Stimulated activated memory B cell treated with anti-CD40 and anti-IgM and Interleukin-4, amounts not matched to agents 10 μg/mL and 1 μg/mL and 100 μg/mL, for 72 hours (primary cell): Measurements from ENCODE around the gene RNF213.
"Not testable (repeated sequence)": the region's sequence is repeated elsewhere in the genome, so short reads cannot be mapped to it uniquely, and the experiment has no call there.

Experiments used
- ATAC-seq: fragments of 150-1000 bp; cut with Tn5 transposase; 2 replicates; pipeline ENCODE4 v1.10.0; 2021
- H3K27ac Mint-ChIP-seq: one replicate; pipeline ENCODE4 v1.8.0; 2022; ENCODE audit warnings: mild to moderate bottlenecking, mixed read lengths
- H3K27me3 Mint-ChIP-seq: one replicate; pipeline ENCODE4 v1.8.0; 2022; ENCODE audit warnings: mixed read lengths
- H3K36me3 Mint-ChIP-seq: one replicate; pipeline ENCODE4 v1.8.0; 2022; ENCODE audit warnings: mixed read lengths
- H3K4me1 Mint-ChIP-seq: one replicate; pipeline ENCODE4 v1.8.0; 2022; ENCODE audit warnings: mixed read lengths
- H3K4me3 Mint-ChIP-seq: one replicate; pipeline ENCODE4 v1.8.0; 2022; ENCODE audit warnings: mild to moderate bottlenecking, moderate library complexity, mixed read lengths
- H3K9me3 Mint-ChIP-seq: one replicate; pipeline ENCODE4 v1.8.0; 2022; ENCODE audit warnings: mixed read lengths

The RNF213 gene

GRCh38 chr17:80300756-80301155, 40.1 kb downstream of the RNF213 start:
- H3K27me3 Mint-ChIP-seq, H3K4me1 Mint-ChIP-seq, ATAC-seq, H3K4me3 Mint-ChIP-seq, H3K27ac Mint-ChIP-seq: not testable (repeated sequence)
- Mint-ChIP-seq H3K36me3 (peaks cover 90% of the 10 kb centered on the region), H3K9me3 (peaks cover 14% of the 10 kb centered on the region)

- Mint-ChIP-seq H3K36me3 (peaks cover 95% of the 10 kb centered on the region), H3K9me3 (peaks cover 14% of the 10 kb centered on the region), H3K4me1 (no peaks in the 10 kb centered on the region), H3K27me3 (no peaks in the 10 kb centered on the region), H3K27ac (no peak overlapping the region), H3K4me3 (no peak overlapping the region)
- ATAC-seq: no peak
Measured at GRCh38 chr17:80303824-80304223, 43.2 kb downstream of the RNF213 start.

- no peak overlapping the region for H3K4me3 Mint-ChIP-seq
- H3K27me3 Mint-ChIP-seq: no peaks in the 10 kb centered on the region
- peaks cover 89% of the 10 kb centered on the region for H3K36me3 Mint-ChIP-seq
- no peaks in the 10 kb centered on the region for H3K4me1 Mint-ChIP-seq
- H3K9me3 Mint-ChIP-seq: peaks cover 4% of the 10 kb centered on the region
- no peak for ATAC-seq
- H3K27ac Mint-ChIP-seq: peak overlapping the region; percentile 33
Measured at GRCh38 chr17:80307994-80308691, 47.5 kb downstream of the RNF213 start.

- Mint-ChIP-seq H3K36me3 (peaks cover 88% of the 10 kb centered on the region), H3K27ac (peak overlapping the region; percentile 33), H3K4me3 (no peak overlapping the region)
Measured at GRCh38 chr17:80308692-80309517, 48.3 kb downstream of the RNF213 start.

GRCh38 chr17:80311216-80311827, 50.7 kb downstream of the RNF213 start:
- ATAC-seq: no peak
- H3K36me3 Mint-ChIP-seq: peaks cover 75% of the 10 kb centered on the region
- no peaks in the 10 kb centered on the region for H3K27me3 Mint-ChIP-seq
- H3K4me1 Mint-ChIP-seq: no peaks in the 10 kb centered on the region
- peaks cover 10% of the 10 kb centered on the region for H3K9me3 Mint-ChIP-seq
- peak overlapping the region; percentile 32 for H3K27ac Mint-ChIP-seq
- H3K4me3 Mint-ChIP-seq: no peak overlapping the region

More at GRCh38 chr17:80308692-80309517, 48.3 kb downstream of the RNF213 start:
- H3K4me1 Mint-ChIP-seq: no peaks in the 10 kb centered on the region
- no peaks in the 10 kb centered on the region for H3K27me3 Mint-ChIP-seq
- peaks cover 9% of the 10 kb centered on the region for H3K9me3 Mint-ChIP-seq
- no peak for ATAC-seq

GRCh38 chr17:80312621-80313135, 52.0 kb downstream of the RNF213 start:
- H3K27ac Mint-ChIP-seq: no peak overlapping the region

GRCh38 chr17:80313160-80313829, 52.6 kb downstream of the RNF213 start:
- no peaks in the 10 kb centered on the region for H3K4me1 Mint-ChIP-seq
- H3K27ac Mint-ChIP-seq: no peak overlapping the region
- peaks cover 80% of the 10 kb centered on the region for H3K36me3 Mint-ChIP-seq
- H3K4me3 Mint-ChIP-seq: no peak overlapping the region
- no peaks in the 10 kb centered on the region for H3K27me3 Mint-ChIP-seq
- peaks cover 10% of the 10 kb centered on the region for H3K9me3 Mint-ChIP-seq
- ATAC-seq: no peak

More at GRCh38 chr17:80312621-80313135, 52.0 kb downstream of the RNF213 start:
- no peaks in the 10 kb centered on the region for H3K27me3 Mint-ChIP-seq
- no peak overlapping the region for H3K4me3 Mint-ChIP-seq
- peaks cover 10% of the 10 kb centered on the region for H3K9me3 Mint-ChIP-seq
- no peak for ATAC-seq
- H3K36me3 Mint-ChIP-seq: peaks cover 79% of the 10 kb centered on the region
- H3K4me1 Mint-ChIP-seq: no peaks in the 10 kb centered on the region

- H3K27me3 Mint-ChIP-seq, H3K4me1 Mint-ChIP-seq, H3K4me3 Mint-ChIP-seq, ATAC-seq, H3K27ac Mint-ChIP-seq: not testable (repeated sequence)
- H3K9me3 Mint-ChIP-seq: peaks cover 10% of the 10 kb centered on the region
- H3K36me3 Mint-ChIP-seq: peaks cover 79% of the 10 kb centered on the region
Measured at GRCh38 chr17:80313946-80314345, 53.3 kb downstream of the RNF213 start.

GRCh38 chr17:80315517-80316182, 55.0 kb downstream of the RNF213 start:
- Mint-ChIP-seq H3K27ac (peak overlapping the region; percentile 42), H3K4me1 (no peaks in the 10 kb centered on the region), H3K27me3 (no peaks in the 10 kb centered on the region), H3K4me3 (no peak overlapping the region), H3K9me3 (peaks cover 10% of the 10 kb centered on the region), H3K36me3 (peaks cover 77% of the 10 kb centered on the region)
- no peak for ATAC-seq

GRCh38 chr17:80316431-80316830, 55.8 kb downstream of the RNF213 start:
- Mint-ChIP-seq H3K9me3 (peaks cover 10% of the 10 kb centered on the region), H3K36me3 (peaks cover 81% of the 10 kb centered on the region), H3K27me3 (no peaks in the 10 kb centered on the region), H3K27ac (peak overlapping the region; percentile 42), H3K4me1 (no peaks in the 10 kb centered on the region), H3K4me3 (no peak overlapping the region)
- no peak for ATAC-seq

- H3K9me3 Mint-ChIP-seq: peaks cover 10% of the 10 kb centered on the region
- no peak overlapping the region for H3K27ac Mint-ChIP-seq
- H3K27me3 Mint-ChIP-seq: no peaks in the 10 kb centered on the region
- H3K4me3 Mint-ChIP-seq: no peak overlapping the region
- H3K36me3 Mint-ChIP-seq: peaks cover 81% of the 10 kb centered on the region
- H3K4me1 Mint-ChIP-seq: no peaks in the 10 kb centered on the region
- ATAC-seq: no peak
Measured at GRCh38 chr17:80316927-80317705, 56.5 kb downstream of the RNF213 start.

GRCh38 chr17:80317706-80317980, 57.0 kb downstream of the RNF213 start:
- Mint-ChIP-seq H3K27ac (no peak overlapping the region), H3K27me3 (no peaks in the 10 kb centered on the region), H3K9me3 (peaks cover 10% of the 10 kb centered on the region), H3K4me1 (no peaks in the 10 kb centered on the region), H3K36me3 (peaks cover 82% of the 10 kb centered on the region), H3K4me3 (no peak overlapping the region)
- ATAC-seq: no peak

GRCh38 chr17:80318166-80318565, 57.5 kb downstream of the RNF213 start:
- Mint-ChIP-seq H3K36me3 (peaks cover 82% of the 10 kb centered on the region), H3K4me1 (no peaks in the 10 kb centered on the region), H3K9me3 (peaks cover 10% of the 10 kb centered on the region), H3K27me3 (no peaks in the 10 kb centered on the region), H3K4me3 (no peak overlapping the region), H3K27ac (no peak overlapping the region)
- no peak for ATAC-seq
